Activated naive CD8-positive, alpha-beta T cell treated with anti-CD3 and anti-CD28 coated beads, Interleukin-2, amount 10 ng/mL, durations not matched to agents 7 days and 5 days (primary cell): Measurements from ENCODE around the gene INS. TPM values are rescaled to one million over a fixed set of nuclear protein-coding genes. Genes with fewer than 3 reads are reported as not detected.

Experiments used
- ATAC-seq: fragments of 150-1000 bp; cut with Tn5 transposase; one replicate; pipeline ENCODE4 v1.10.0; 2021; ENCODE audit warnings: low read depth, moderate library complexity
- POLR2A ChIA-PET: fragments of 350-600 bp; sonication (Branson Sonifier 250); formaldehyde crosslinking; loops from one replicate; lab custom pipeline; 2021; ENCODE audit warnings: antibody characterized with exemption; lab: Charles Lee
- DNase-seq: peaks from one replicate; pipeline ENCODE4 v3.0.0; 2021
- H3K27ac Mint-ChIP-seq: one replicate; pipeline ENCODE4 v1.8.0; 2022; ENCODE audit warnings: mild to moderate bottlenecking, mixed read lengths
- H3K27me3 Mint-ChIP-seq: one replicate; pipeline ENCODE4 v1.8.0; 2022; ENCODE audit warnings: mild to moderate bottlenecking, moderate library complexity, mixed read lengths
- H3K36me3 Mint-ChIP-seq: one replicate; pipeline ENCODE4 v1.8.0; 2021; ENCODE audit warnings: mild to moderate bottlenecking, mixed read lengths
- H3K4me1 Mint-ChIP-seq: one replicate; pipeline ENCODE4 v1.8.0; 2021; ENCODE audit warnings: mixed read lengths
- H3K4me3 Mint-ChIP-seq: one replicate; pipeline ENCODE4 v1.8.0; 2022; ENCODE audit warnings: mild to moderate bottlenecking, moderate library complexity, mixed read lengths
- H3K9me3 Mint-ChIP-seq: one replicate; pipeline ENCODE4 v1.8.0; 2021; ENCODE audit warnings: mixed read lengths
- total RNA-seq, 2 experiments: library from RNA; stranded (reverse); gene quantifications; one replicate each; pipeline ENCODE4 v1.2.3, GENCODE V29; 2021

The INS gene
- total RNA-seq, 2 experiments from 2014 or later: not detected

DNA sequence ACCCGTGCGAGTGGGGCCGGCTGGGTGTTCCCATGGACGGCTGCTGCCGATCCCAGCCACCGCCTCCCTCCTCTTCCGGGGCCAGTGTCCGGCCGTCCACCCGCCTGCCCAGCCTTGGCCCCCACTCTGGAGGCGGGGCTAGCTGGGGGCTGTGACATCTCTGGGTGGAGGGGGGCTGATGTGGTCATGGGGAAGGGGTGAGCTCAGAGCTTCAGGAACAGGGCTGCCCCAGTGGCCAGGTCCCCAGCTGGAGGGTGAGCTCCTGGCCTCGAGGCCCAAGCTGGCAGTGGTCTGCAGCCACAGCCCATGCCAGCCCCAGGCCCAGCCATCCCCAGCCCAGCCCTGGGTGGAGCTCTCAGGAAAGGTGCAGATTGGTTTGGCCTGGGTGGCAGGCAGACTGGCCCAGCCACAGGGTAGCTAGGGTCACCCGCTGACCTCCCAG lies 2.7 kb downstream of the INS start:
- ATAC-seq (no peak), DNase-seq (no peak)
- Mint-ChIP-seq H3K4me3 (no peak overlapping the region), H3K27me3 (no peaks in the 10 kb centered on the region), H3K36me3 (no peaks in the 10 kb centered on the region), H3K9me3 (no peaks in the 10 kb centered on the region), H3K4me1 (no peaks in the 10 kb centered on the region), H3K27ac (no peak overlapping the region)
- POLR2A ChIA-PET: no interaction called here

DNA sequence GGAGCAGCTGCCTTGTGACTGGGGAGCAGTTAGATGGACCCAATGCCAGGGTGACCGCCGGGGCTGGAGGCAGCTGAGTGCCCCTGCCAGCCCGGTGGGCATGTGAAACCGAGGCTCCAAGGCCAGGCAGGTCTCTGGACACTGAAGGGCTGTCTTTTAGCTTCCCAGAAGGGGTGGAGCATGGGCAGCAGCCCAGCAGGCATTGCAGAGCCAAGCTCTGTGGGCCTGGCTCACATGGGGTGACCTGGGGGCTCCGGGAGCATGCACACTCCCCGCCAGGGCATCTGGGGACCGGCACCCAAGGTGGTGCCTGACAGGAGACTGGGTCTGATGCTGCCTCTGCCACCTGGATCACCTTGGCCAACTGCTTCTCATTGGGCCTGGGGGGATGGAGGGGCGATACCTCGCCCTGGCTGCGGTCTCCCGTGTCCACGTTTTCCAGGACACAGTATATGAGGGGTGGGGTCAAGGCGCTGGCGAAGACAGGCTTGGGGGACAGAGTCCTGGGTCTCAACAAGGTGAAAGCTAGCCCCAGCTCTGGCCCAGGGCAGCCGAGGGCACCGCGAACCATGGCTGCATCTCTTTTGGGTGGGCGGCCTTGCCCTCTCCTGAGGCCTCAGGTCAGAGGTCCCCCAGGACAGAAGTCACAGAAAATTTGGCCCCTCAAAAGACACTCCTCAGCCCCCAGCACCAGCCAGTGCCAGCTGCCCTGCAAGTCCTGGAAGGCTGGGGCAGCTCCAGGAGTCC lies 3.5 kb downstream of the INS start:
- H3K4me1 Mint-ChIP-seq: no peaks in the 10 kb centered on the region
- POLR2A ChIA-PET: no interaction called here
- no peak overlapping the region for H3K4me3 Mint-ChIP-seq
- no peaks in the 10 kb centered on the region for H3K27me3 Mint-ChIP-seq
- no peaks in the 10 kb centered on the region for H3K9me3 Mint-ChIP-seq
- H3K36me3 Mint-ChIP-seq: no peaks in the 10 kb centered on the region
- no peak overlapping the region for H3K27ac Mint-ChIP-seq
- no peak for DNase-seq
- no peak for ATAC-seq

DNA sequence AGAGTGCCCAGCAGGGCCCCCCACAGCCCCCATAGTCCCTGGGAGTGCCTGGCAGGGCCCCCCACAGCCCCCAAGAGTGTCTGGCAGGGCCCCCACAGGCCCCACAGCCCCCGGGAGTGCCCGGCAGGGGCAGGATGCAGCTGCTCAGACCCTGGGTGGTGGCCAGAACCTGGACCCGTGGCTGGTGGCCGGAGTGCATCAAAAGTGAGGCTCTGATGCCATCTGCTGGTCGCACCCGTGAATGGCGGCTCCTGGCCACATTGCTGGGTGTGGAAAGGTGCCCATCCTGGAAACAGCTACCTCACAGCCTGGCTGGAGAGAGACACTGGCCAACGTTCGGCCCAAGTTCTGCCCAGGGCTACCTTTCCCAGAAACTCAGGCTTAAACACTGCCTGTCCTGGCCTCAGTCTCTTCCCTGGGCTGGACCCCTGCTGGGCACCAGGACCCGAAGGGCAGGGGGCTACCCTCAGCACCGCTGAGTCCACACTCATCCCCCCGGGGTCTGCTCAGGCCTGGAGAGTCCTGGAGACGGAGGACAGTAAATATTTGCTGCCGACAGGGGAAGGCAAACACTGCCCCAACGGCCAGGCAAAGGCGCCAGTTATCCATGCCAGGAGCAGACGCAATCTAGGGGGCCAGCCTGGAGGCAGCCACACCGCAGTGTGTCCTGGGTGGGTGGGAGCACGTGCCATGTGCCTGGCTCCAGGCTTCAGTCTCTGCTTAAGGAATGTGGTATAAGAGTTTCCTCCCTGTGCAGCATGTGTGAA lies 4.4 kb downstream of the INS start:
- H3K27me3 Mint-ChIP-seq: no peaks in the 10 kb centered on the region
- H3K27ac Mint-ChIP-seq: no peak overlapping the region
- POLR2A ChIA-PET: no interaction called here
- H3K9me3 Mint-ChIP-seq: no peaks in the 10 kb centered on the region
- H3K36me3 Mint-ChIP-seq: no peaks in the 10 kb centered on the region
- peaks cover 5% of the 10 kb centered on the region for H3K4me1 Mint-ChIP-seq
- peak; percentile 40 for ATAC-seq
- H3K4me3 Mint-ChIP-seq: no peak overlapping the region
- peak; percentile 73 for DNase-seq

DNA sequence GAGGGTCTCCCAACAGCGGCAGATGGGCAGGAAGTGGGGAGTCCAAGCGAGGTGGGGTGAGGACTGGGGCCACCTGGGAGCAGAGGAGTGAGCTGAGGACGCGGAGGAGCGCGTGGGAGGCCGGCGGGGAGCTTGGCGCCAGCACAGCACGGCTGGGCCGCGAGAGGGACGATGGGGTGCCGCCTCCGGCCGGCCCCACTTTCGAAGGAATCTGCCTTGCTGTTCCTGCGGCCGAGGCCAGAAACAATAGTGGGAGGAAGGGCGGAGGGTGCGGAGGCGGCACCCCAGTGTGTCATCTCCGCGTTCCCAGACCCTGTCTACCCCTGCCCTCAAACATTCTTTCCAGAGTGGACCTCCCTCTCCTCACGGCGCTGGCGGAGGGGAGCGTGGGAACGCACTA lies 5.5 kb downstream of the INS start:
- DNase-seq (no peak), ATAC-seq (no peak)
- peaks cover 5% of the 10 kb centered on the region for H3K4me1 Mint-ChIP-seq
- no peaks in the 10 kb centered on the region for H3K36me3 Mint-ChIP-seq
- no peak overlapping the region for H3K27ac Mint-ChIP-seq
- no peak overlapping the region for H3K4me3 Mint-ChIP-seq
- H3K9me3 Mint-ChIP-seq: no peaks in the 10 kb centered on the region
- peaks cover 6% of the 10 kb centered on the region for H3K27me3 Mint-ChIP-seq
- POLR2A ChIA-PET: no interaction called here

DNA sequence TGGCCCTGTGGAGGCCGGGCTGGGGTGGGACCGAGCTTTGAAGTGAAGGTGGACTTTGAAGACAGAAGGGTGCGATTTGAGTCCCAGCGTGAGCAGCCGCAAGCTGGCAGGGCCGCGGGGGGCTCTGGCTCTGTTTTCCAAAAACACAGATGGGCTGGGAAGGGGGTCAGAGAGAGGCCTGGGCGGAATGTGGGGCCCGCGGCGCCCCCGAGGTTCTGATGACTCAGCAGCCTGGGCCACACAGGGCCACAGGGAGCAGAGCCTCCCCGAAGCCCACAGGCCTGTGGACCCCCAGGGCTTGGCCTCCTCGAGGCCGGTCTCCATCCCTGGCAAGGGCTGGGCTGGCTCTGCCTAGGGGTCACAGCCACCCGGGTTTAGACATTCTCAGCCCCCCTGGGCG lies 6.1 kb downstream of the INS start:
- Mint-ChIP-seq H3K4me1 (peaks cover 5% of the 10 kb centered on the region), H3K9me3 (no peaks in the 10 kb centered on the region), H3K27ac (no peak overlapping the region), H3K36me3 (no peaks in the 10 kb centered on the region), H3K27me3 (peaks cover 12% of the 10 kb centered on the region), H3K4me3 (no peak overlapping the region)
- ATAC-seq (no peak), DNase-seq (no peak)
- POLR2A ChIA-PET: no interaction called here

DNA sequence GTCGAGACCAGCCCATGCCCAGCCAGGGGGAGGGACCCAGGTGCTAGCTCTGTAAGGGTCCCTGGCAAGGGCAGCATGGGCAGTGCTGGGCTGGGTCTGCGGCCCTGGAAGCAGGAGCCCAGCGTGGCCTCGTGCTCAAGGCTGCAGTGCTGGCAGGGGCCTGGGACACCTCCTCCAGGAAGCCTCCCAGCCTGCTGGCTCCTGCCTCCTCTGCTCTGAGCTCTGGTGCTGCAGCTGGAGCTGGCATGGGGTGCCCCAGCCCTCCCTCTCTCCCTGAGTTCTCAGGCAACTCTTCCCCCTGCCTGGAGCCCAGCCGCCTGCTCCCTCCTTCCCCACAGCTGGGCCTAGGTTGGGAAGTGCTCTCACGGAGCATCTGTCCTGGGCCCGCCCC lies 6.8 kb downstream of the INS start:
- no peak for DNase-seq
- ATAC-seq: no peak
- POLR2A ChIA-PET: no interaction called here
- H3K4me3 Mint-ChIP-seq: no peak overlapping the region
- H3K4me1 Mint-ChIP-seq: peaks cover 5% of the 10 kb centered on the region
- H3K36me3 Mint-ChIP-seq: no peaks in the 10 kb centered on the region
- H3K27me3 Mint-ChIP-seq: peaks cover 15% of the 10 kb centered on the region
- H3K9me3 Mint-ChIP-seq: no peaks in the 10 kb centered on the region
- no peak overlapping the region for H3K27ac Mint-ChIP-seq

DNA sequence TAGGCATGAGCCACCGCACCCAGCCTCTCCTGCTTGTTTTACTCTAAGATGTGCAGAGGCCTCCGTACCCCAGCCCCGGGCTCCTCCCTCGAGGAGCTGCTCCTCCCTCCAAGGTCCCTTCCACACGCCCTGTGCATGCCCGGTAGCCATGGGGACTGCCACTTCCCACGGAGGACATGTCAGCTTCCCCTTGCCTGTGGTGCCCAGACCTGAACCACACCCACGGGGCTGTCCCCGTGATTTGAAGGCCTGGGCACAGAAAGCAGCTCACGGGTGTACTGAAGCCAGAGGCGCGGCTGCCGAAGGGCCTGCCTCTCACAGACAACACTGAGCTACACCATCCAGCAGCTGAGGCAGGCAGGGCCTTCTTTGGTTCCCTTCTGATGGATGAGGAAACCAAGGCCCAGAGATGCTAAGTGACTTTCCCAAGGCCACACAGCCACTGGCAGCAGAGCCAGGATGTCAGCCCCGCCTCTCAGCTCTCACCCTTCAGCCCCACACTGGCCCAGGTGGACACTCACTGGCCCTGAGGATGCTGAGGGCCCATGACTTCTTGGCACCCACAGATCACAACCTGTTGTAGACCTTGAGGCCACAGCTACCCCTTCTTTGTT lies 7.3 kb downstream of the INS start:
- H3K27ac Mint-ChIP-seq: no peak overlapping the region
- ATAC-seq: no peak
- H3K27me3 Mint-ChIP-seq: peaks cover 19% of the 10 kb centered on the region
- H3K4me1 Mint-ChIP-seq: peaks cover 5% of the 10 kb centered on the region
- no peak overlapping the region for H3K4me3 Mint-ChIP-seq
- H3K36me3 Mint-ChIP-seq: no peaks in the 10 kb centered on the region
- no peaks in the 10 kb centered on the region for H3K9me3 Mint-ChIP-seq
- POLR2A ChIA-PET: interaction anchor here (2.6 kb wide), 1 partner anchor 116 kb away, joined by 8 read pairs; no protein-coding TSS in a partner anchor
- DNase-seq: no peak

DNA sequence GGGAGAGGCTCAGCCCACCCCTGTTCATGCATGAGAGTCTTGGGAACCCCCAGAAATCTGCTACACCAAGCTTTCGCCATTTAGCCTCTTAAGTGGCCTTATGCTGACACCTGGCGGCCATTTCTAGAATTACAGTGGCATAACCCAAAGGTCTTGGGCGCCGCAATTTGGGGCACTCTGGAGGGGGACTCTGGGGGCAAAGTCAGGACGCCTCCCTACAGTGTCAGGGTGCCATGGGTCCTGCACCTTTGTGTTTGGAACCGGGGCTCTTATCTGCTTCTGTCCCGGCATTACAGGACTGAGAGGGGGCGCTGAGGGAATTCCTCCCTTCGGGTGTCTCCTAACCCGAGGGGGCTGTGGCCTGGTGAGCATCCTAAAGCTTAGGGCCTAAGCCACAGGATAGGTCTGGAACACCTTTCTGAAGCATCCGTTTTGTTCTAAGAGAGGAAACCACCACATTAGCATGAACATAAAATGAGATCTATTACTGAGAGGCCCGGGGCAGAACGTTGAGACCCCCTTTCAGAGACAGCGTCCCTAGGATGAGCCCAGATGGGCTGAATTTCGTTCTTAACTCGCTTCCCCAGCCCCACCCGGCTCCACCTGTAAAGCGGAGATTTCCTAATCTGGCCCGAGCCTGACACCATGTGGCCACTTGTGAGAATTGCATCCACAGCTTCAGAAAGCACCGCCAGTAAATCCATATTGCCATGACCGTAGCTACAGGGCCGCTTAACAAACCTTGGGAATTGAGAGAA lies 9.3 kb downstream of the INS start:
- Mint-ChIP-seq H3K27me3 (peaks cover 31% of the 10 kb centered on the region), H3K4me1 (peaks cover 5% of the 10 kb centered on the region), H3K36me3 (no peaks in the 10 kb centered on the region), H3K4me3 (no peak overlapping the region), H3K27ac (peak overlapping the region; percentile 38), H3K9me3 (no peaks in the 10 kb centered on the region)
- peak; percentile 78 for DNase-seq
- peak; percentile 52 for ATAC-seq
- POLR2A ChIA-PET: interaction anchor here (0.6 to 2.6 kb wide), 2 partner anchors 114 to 166 kb away, joined by 4 to 8 read pairs; no protein-coding TSS in a partner anchor

DNA sequence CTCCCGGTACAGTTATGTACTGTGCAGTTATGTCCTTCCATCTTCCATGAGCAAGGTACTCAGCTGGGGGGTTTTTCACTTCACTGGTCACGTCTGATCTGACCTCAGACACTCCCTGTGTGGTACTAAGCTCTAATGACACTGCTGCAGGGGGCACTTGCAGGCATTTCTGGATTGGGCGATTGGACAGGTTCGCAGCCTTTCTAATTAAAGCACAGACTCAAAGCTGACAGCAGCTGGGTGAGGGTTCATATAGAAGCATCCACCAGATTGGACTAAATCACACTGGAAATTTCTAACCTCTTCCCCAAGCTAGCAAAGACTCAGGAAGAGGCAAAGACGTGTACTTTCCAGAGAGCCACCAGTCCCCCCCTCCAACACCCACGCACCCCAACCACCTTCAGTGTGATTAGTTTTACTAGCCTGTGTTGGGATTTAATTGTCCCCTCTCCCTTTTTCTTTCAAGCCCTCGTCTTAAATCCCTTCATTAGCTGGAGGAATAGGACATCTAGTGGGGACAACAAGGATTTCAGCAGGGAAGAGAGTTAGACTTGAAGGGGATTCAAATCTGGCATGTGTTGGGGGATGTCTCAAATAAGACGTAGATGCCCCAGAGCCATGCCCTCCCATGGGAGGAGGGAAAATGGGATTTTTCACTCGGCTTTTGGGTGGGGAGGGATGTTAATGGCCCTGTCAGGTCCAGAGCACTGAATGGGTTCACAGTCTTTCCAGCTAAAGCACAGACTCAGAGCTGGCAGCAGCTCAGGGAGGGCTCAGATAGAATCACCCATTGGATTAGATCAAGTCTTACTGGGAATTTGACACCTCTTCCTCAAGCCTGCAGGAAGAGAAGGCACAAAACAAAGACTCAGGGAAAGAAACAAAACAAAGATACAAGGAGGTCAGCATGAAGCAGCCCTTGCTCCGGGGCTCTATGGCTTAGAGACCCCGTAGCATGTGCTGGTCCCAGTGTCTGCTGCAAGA lies 10.9 kb downstream of the INS start:
- peaks cover 5% of the 10 kb centered on the region for H3K4me1 Mint-ChIP-seq
- ATAC-seq (no peak), DNase-seq (no peak)
- no peak overlapping the region for H3K4me3 Mint-ChIP-seq
- H3K27me3 Mint-ChIP-seq: peaks cover 46% of the 10 kb centered on the region
- H3K36me3 Mint-ChIP-seq: no peaks in the 10 kb centered on the region
- POLR2A ChIA-PET: interaction anchor here (0.6 kb wide), 1 partner anchor 156 kb away, joined by 3 read pairs; no protein-coding TSS in a partner anchor
- H3K27ac Mint-ChIP-seq: no peak overlapping the region
- H3K9me3 Mint-ChIP-seq: no peaks in the 10 kb centered on the region

DNA sequence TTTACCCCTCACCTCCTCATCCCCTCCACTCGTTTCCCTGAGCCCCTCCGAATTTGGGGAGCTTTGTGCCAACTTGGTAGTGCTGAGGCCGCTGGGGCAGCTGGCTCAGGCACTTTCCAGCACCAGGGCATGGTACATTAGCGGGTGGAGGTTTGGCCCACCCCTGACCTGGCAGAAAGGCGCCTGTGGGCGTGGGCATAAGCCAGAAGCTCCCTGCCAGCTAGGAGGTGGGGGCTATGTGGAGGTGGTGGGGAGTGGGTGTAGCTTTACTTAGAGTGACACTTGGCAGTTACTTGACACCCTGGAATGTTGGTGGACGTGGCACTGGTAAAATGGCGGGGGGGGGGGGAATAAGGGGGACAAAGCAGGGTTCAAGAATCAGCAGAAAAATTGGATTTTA lies 11.5 kb downstream of the INS start:
- POLR2A ChIA-PET: interaction anchor here (0.6 kb wide), 1 partner anchor 156 kb away, joined by 3 read pairs; no protein-coding TSS in a partner anchor
- Mint-ChIP-seq H3K36me3 (no peaks in the 10 kb centered on the region), H3K27ac (no peak overlapping the region), H3K27me3 (peaks cover 53% of the 10 kb centered on the region), H3K4me3 (no peak overlapping the region), H3K9me3 (no peaks in the 10 kb centered on the region), H3K4me1 (peaks cover 5% of the 10 kb centered on the region)
- DNase-seq: no peak
- no peak for ATAC-seq

DNA sequence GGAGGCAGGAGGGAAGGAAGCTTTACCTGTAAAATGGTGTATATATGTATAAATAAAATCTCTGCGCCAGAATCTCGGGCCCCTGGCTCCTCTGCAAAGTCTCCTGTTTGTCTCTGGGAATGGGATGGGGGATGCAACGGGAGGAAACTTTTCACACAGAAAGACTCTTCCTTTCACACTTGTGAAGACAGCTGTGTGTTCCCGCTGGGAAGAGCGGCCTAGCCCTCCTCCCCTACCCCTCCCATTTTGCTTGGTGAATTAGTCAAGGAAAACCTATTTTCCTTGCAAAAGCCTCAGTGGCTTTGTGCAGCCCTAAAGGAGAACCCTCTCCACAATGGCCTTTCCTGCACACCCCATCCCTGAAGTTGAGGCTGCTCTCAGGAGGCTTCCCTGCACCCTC lies 12.4 kb downstream of the INS start:
- POLR2A ChIA-PET: no interaction called here
- Mint-ChIP-seq H3K36me3 (no peaks in the 10 kb centered on the region), H3K4me3 (no peak overlapping the region), H3K9me3 (no peaks in the 10 kb centered on the region), H3K4me1 (peaks cover 6% of the 10 kb centered on the region), H3K27me3 (peaks cover 56% of the 10 kb centered on the region), H3K27ac (no peak overlapping the region)
- ATAC-seq: no peak
- no peak for DNase-seq

DNA sequence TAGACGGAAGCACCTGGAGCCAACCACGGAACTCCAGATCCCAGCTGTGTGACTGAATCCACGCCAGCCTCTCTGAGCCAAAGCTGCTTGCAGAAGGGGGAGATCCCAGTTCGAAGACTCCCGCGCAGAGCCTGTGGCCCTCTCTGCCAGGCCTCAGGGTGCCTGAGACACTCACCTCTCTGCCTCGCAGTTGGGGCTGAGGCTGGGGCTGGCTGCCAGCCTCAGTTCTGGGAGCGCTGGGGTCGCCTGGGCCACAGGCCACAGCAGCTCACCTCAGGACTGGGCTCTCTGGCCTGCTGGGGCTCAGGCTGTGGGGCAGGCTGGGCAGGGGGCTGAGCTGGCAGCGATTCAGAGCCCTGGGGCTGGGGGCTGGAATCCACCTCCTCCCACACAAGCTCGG lies 13.6 kb downstream of the INS start:
- ATAC-seq (no peak), DNase-seq (no peak)
- POLR2A ChIA-PET: no interaction called here
- peaks cover 6% of the 10 kb centered on the region for H3K4me1 Mint-ChIP-seq
- H3K27me3 Mint-ChIP-seq: peaks cover 68% of the 10 kb centered on the region
- H3K9me3 Mint-ChIP-seq: no peaks in the 10 kb centered on the region
- no peak overlapping the region for H3K27ac Mint-ChIP-seq
- H3K36me3 Mint-ChIP-seq: no peaks in the 10 kb centered on the region
- no peak overlapping the region for H3K4me3 Mint-ChIP-seq
